ENCODE measurements around the gene RCHY1. TPM values are rescaled to one million over a fixed set of nuclear protein-coding genes. Genes with fewer than 3 reads are reported as not detected.

RCHY1 gene
- total RNA-seq, 1 experiment from 2014 or later, result 33.4 TPM

- ATAC-seq, result no peak
- Histone ChIP-seq H3K4me1 (ENCODE audit: control insufficient read depth in 1 of 2, insufficient read depth in 2 of 2, low read length in 2 of 2) (no peaks in the 10 kb centered on the region), H4K20me1 (ENCODE audit: insufficient read depth) (no peaks in the 10 kb centered on the region), H3K9me3 (ENCODE audit: control insufficient read depth in 1 of 2, insufficient read depth in 1 of 2, low read depth in 1 of 2, low read length in 2 of 2) (no peaks in the 10 kb centered on the region), H3K27ac (ENCODE audit: low read depth, low read length) (no peak overlapping the region), H3K4me2 (ENCODE audit: low read length) (no peak overlapping the region), H3K79me2 (ENCODE audit: insufficient read depth, low read length) (peaks cover 92% of the 10 kb centered on the region), H3K9ac (ENCODE audit: low read length) (no peak overlapping the region), H2AFZ (ENCODE audit: low read depth, low read length, poor library complexity, severe bottlenecking) (no peak overlapping the region), H3K4me3 (replicated peaks in 1 of 2; ENCODE audit: low read depth in 1 of 2, low read length in 2 of 2) (no peak overlapping the region), H3K36me3 (ENCODE audit: control insufficient read depth in 1 of 2, insufficient read depth in 2 of 2, low read length in 2 of 2) (peaks cover 0 to 25% of the 10 kb centered on the region in 2 experiments; a peak in 2 of 4 replicates), H3K9me2 (ENCODE audit: insufficient read depth) (no peaks in the 10 kb centered on the region), H3K27me3 (ENCODE audit: insufficient read depth, low read length) (no peaks in the 10 kb centered on the region)
- TF ChIP-seq POLR2A (IDR thresholded peaks at IDR 0.05; ENCODE audit: borderline replicate concordance, extremely low read depth, insufficient read depth, insufficient read length), result no peak
- no peak for TF ChIP-seq YY1 (IDR thresholded peaks at IDR 0.05; ENCODE audit: extremely low read depth, insufficient replicate concordance, low read depth, low read length)
- TF ChIP-seq ATF3 (IDR thresholded peaks at IDR 0.05), result no peak
- TF ChIP-seq POLR2AphosphoS5 (IDR thresholded peaks at IDR 0.05; ENCODE audit: low read depth, low read length), result no peak
- TF ChIP-seq ZBTB33 (IDR thresholded peaks at IDR 0.05; ENCODE audit: extremely low read depth, insufficient replicate concordance, low read length), result no peak
- no peak for TF ChIP-seq MAX (IDR thresholded peaks at IDR 0.05)
- no peak for TF ChIP-seq EZH2phosphoT487 (IDR thresholded peaks at IDR 0.05; ENCODE audit: borderline replicate concordance)
- no peak for DNase-seq (ENCODE audit: low read depth, low spot score)
- POLR2A ChIA-PET, result no interaction called here
- RAD21 ChIA-PET (ENCODE audit: low non-redundant PET in 1 of 2, low total read pairs in 2 of 2, uncharacterized antibody in 2 of 2, unreplicated experiment in 2 of 2), result no interaction called here
- intact Hi-C loops (cut with micrococcal nuclease), result no loop called here
- BruUV-seq (replicated peaks), result no TSS peak
- CTCF ChIA-PET, result no interaction called here
These were observed 16.2 kb downstream of the RCHY1 start for GRCh38 chr4:75498041-75498440.

- H3K27me3 ChIP-seq (ENCODE audit: insufficient read depth, low read length), result no peaks in the 10 kb centered on the region
- ChIA-PET POLR2A (no interaction called here), RAD21 (ENCODE audit: low non-redundant PET in 1 of 2, low total read pairs in 2 of 2, uncharacterized antibody in 2 of 2, unreplicated experiment in 2 of 2) (no interaction called here), CTCF (no interaction called here)
- H3K27ac ChIP-seq (ENCODE audit: low read depth, low read length), result no peak overlapping the region
- DNase-seq (ENCODE audit: low read depth, low spot score), result no peak
- no peak for ATAC-seq
- peaks cover 88% of the 10 kb centered on the region for H3K79me2 ChIP-seq (ENCODE audit: insufficient read depth, low read length)
- H3K4me2 ChIP-seq (ENCODE audit: low read length), result no peak overlapping the region
- no peaks in the 10 kb centered on the region for H3K9me2 ChIP-seq (ENCODE audit: insufficient read depth)
- no peak overlapping the region for H2AFZ ChIP-seq (ENCODE audit: low read depth, low read length, poor library complexity, severe bottlenecking)
- no peaks in the 10 kb centered on the region for H4K20me1 ChIP-seq (ENCODE audit: insufficient read depth)
- BruUV-seq (replicated peaks), result no TSS peak
- no peak overlapping the region for H3K9ac ChIP-seq (ENCODE audit: low read length)
- peaks cover 0 to 25% of the 10 kb centered on the region in 2 experiments; a peak in 2 of 4 replicates for H3K36me3 ChIP-seq (ENCODE audit: control insufficient read depth in 1 of 2, insufficient read depth in 2 of 2, low read length in 2 of 2)
- H3K4me1 ChIP-seq (ENCODE audit: control insufficient read depth in 1 of 2, insufficient read depth in 2 of 2, low read length in 2 of 2), result no peaks in the 10 kb centered on the region
- intact Hi-C loops (cut with micrococcal nuclease), result no loop called here
- no peak overlapping the region for H3K4me3 ChIP-seq (replicated peaks in 1 of 2; ENCODE audit: low read depth in 1 of 2, low read length in 2 of 2)
- H3K9me3 ChIP-seq (ENCODE audit: control insufficient read depth in 1 of 2, insufficient read depth in 1 of 2, low read depth in 1 of 2, low read length in 2 of 2), result no peaks in the 10 kb centered on the region
- TF ChIP-seq SRF (IDR thresholded peaks at IDR 0.05; ENCODE audit: low read depth), result no peak
- no peak for TF ChIP-seq ATF3 (IDR thresholded peaks at IDR 0.05)
- no peak for TF ChIP-seq TCF7L2 (IDR thresholded peaks at IDR 0.05; ENCODE audit: borderline replicate concordance, extremely low read depth, insufficient read depth, insufficient read length)
- no peak for TF ChIP-seq POLR2A (IDR thresholded peaks at IDR 0.05; ENCODE audit: borderline replicate concordance, extremely low read depth, insufficient read depth, insufficient read length)
- no peak for TF ChIP-seq ZFX (IDR thresholded peaks at IDR 0.05)
- TF ChIP-seq EGR1 (IDR thresholded peaks at IDR 0.05; ENCODE audit: low read depth), result no peak
- no peak for TF ChIP-seq EZH2 (IDR thresholded peaks at IDR 0.05)
- no peak for TF ChIP-seq JUND (IDR thresholded peaks at IDR 0.05)
- no peak for TF ChIP-seq EZH2phosphoT487 (IDR thresholded peaks at IDR 0.05; ENCODE audit: borderline replicate concordance)
- no peak for TF ChIP-seq RAD21 (IDR thresholded peaks at IDR 0.05; ENCODE audit: low read depth)
- TF ChIP-seq REST (IDR thresholded peaks at IDR 0.05; ENCODE audit: low read depth), result no peak
These were observed 17.1 kb downstream of the RCHY1 start for GRCh38 chr4:75497133-75497532.

Data from HCT116 (cell line).